Fibroblast of villous mesenchyme (primary cell): Measurements from ENCODE around the gene ATG14. TPM values are rescaled to one million over a fixed set of nuclear protein-coding genes. Genes with fewer than 3 reads are reported as not detected.

Experiments used
- DNase-seq: peaks from one replicate; pipeline ENCODE4 v3.0.0-alpha.2; 2010; ENCODE audit warnings: low read depth
- H3K4me3 ChIP-seq: 2 replicates; pipeline ENCODE4 v1.5.1; 2011; ENCODE audit warnings: low read depth, mild to moderate bottlenecking, low read length
- CTCF ChIP-seq: IDR thresholded peaks from 2 replicates; pipeline ENCODE4 v1.5.1; 2012; ENCODE audit warnings: low read depth, mild to moderate bottlenecking, low read length; ENCODE audit not compliant: insufficient read depth
- total RNA-seq: library from RNA; depleted of rRNA; stranded (reverse); fragments of >200 nt; gene quantifications from 2 replicates; pipeline ENCODE4 v1.2.3, GENCODE V29; 2012

ATG14 gene
- total RNA-seq, 1 donor, result 14.7 TPM

DNA sequence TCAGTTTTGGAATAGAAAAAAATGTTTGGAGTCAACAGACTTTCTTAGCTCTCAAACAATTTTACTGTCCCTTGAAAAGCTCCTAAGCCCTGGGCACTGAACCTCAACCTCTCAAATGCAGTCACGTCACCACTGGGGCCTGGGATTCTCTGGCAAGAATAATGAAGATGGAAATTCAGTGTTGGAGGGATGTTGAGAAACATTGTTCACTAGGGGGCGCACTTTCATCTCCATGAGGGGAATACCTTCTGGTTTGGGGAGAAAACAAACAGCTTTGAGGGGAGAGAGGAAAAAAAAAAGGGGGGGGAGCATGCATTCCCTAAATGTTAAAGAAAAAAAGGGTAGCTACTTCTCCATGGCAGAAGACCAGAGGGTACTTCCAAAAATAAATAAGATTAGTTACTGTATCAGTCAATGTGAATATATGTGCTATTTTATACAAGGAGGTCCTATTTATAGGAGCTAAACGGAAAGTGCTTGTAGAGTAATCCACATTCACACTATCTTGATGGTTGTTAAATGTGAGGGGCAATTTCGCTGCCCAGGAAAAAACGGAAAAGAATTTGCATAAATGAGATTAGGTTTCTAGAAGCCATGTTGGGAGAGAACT lies 34.6 kb upstream of the ATG14 start:
- TF ChIP-seq CTCF, result peak; percentile 78
- H3K4me3 ChIP-seq, result no peak overlapping the region
- DNase-seq, result peak; percentile 79

- H3K4me3 ChIP-seq, result no peak overlapping the region
- TF ChIP-seq CTCF, result no peak
- DNase-seq, result no peak
Measured at GRCh38 chr14:55441286-55441685, 29.7 kb upstream of the ATG14 start.

DNA sequence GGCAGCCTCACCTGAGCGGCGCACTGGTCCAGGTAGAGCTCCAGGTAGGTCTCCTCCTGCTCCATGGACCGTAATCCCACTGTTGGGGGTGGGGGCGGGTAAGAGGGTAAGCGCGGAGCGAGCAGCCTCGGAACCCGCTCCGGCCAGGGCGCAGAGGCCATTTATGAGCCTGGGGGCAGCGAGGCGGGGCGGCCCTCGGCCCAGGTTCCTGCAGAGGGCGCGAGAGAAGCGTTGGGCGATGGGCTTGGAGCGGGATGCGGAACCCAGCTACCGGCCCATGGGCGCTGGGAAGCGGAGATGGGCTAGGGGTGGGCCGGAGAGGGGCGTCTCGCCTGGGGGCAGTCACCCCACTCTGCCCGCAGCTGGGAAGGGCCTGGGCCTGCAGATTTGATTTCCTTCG lies 28.8 kb upstream of the ATG14 start, which contains the start of gene TBPL2:
Gene TBPL2 (minus strand): TSS at position 232 of the 400 bp plus-strand sequence. CDS start 167 bp downstream, at position 65.
- peak; percentile 51 for TF ChIP-seq CTCF
- DNase-seq, result no peak
- peak within 1 kb of the TSS; percentile 34 for H3K4me3 ChIP-seq

GRCh38 chr14:55438066-55438683 lies 26.5 kb upstream of the ATG14 start:
- no peak overlapping the region for H3K4me3 ChIP-seq
- peak; percentile 66 for DNase-seq
- peak; percentile 62 for TF ChIP-seq CTCF

GRCh38 chr14:55436931-55437330 lies 25.3 kb upstream of the ATG14 start:
- TF ChIP-seq CTCF, result no peak
- no peak for DNase-seq
- no peak overlapping the region for H3K4me3 ChIP-seq

DNA sequence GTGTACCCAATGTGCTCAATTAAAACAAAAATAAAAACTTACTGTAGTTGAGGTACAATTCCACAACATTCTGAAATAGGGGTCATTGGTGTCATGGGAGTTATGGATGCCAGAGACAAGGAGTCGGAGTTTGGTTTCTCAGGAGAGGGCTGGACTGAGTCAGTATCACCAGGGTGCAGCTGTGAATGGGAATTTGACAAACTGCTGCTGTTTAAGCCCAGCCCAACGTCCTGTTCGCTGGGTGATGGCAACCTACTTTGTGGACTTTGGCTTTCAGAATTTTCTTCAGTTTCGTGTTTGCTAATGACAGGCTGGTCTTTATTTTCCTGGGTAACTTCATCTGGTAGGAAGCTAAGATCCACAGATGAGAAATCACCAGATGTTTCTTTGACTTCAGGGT lies 24.9 kb upstream of the ATG14 start:
- DNase-seq, result no peak
- H3K4me3 ChIP-seq, result no peak overlapping the region
- TF ChIP-seq CTCF, result no peak
